ENCODE results near the gene KREMEN1. TPM values are rescaled to one million over a fixed set of nuclear protein-coding genes. Genes with fewer than 3 reads are reported as not detected.

KREMEN1 gene
- total and polyA plus RNA-seq, 2 donors (not counting 1 experiment from before 2014, with no cell fraction given): 0.01 TPM; not detected in 1

DNA sequence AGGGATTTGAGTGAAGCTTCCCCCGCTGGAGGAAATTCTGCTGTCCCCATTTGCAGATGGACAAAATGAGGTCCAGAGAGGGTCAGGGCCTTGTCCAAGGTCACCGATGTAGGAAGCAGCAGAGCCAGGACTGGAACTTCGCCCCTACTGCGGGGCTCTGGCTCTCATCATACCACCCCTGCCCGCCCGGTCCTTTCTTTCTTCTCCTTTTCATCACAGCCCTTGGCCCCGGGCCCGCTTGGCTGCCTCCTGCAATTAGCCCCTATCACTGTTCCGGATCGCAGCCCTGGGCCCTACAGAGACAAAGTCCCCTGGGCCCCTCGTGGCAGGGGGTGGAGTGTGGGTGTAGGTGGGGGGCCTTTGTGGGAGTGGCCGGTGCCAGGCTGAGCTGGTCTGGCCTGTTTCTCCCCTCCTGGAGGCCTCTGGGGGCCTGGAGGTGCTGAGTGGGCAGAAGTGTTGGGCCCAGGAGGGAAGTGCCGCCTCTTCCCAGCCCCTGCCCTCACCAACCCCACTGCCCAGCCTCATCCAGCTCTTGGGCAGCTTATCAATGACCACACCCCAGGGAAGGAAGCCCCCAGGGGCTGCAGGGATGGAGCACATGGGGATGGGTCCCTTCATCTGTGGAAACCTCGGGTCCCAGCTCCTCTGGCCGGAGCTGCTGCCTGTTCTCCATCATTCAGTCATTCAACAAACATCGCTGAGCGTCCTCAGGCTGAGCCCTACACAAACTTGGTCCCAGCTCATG is 136.2 kb downstream of the KREMEN1 start:
- peaks cover 28% of the 10 kb centered on the region for H3K4me1 Mint-ChIP-seq
- intact Hi-C loops (cut with micrococcal nuclease): no loop called here

DNA sequence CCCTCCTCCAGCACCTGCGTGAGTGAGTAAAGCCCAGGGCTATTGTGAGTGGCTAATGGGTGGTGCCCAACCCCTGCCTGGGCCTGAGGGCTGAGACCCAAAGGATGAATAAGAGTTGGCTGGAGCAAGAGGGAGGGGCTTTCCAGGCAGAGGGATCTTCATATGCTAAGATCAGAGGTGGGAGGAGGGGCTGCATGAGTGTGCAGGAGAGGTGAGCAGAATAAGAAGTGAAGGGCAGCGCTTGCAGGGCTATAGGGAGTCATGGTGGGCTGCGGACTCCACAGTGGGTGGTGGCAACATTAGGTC is 136.7 kb downstream of the KREMEN1 start:
- Mint-ChIP-seq H3K4me1 (peaks cover 27% of the 10 kb centered on the region), H3K27ac (no peak overlapping the region), H3K4me3 (no peak overlapping the region), H3K9me3 (ENCODE audit: insufficient read depth) (no peaks in the 10 kb centered on the region), H3K27me3 (peaks cover 53% of the 10 kb centered on the region)
- Histone ChIP-seq H3K36me3 (replicated peaks in 1 of 2; ENCODE audit: control extremely low read depth in 1 of 2, control insufficient read depth in 1 of 2, extremely low read depth in 1 of 2, insufficient read depth in 2 of 2, low read length in 1 of 2) (no peaks in the 10 kb centered on the region), H3K79me2 (ENCODE audit: control insufficient read depth, insufficient read depth, low read length) (no peaks in the 10 kb centered on the region), H3K27me3 (replicated peaks in 1 of 4; ENCODE audit: control extremely low read depth in 1 of 4, control insufficient read depth in 3 of 4, insufficient read depth in 4 of 4, low read length in 3 of 4) (peaks cover 0 to 75% (median 18%) of the 10 kb centered on the region in 4 experiments), H3K9ac (ENCODE audit: low read length) (no peak overlapping the region), H4K20me1 (ENCODE audit: control insufficient read depth, insufficient read depth, low read length, poor library complexity, severe bottlenecking) (no peaks in the 10 kb centered on the region), H3K9me3 (ENCODE audit: control extremely low read depth in 1 of 3, control insufficient read depth in 2 of 3, insufficient read depth in 1 of 3, low read length in 2 of 3) (peaks cover 0 to 9% (median 0%) of the 10 kb centered on the region in 3 donors), H3K4me1 (ENCODE audit: control insufficient read depth in 2 of 2, insufficient read depth in 2 of 2, low read length in 2 of 2) (peaks cover 22 to 30% of the 10 kb centered on the region in 2 donors), H3K4me2 (replicated peaks; ENCODE audit: low read depth, low read length, poor library complexity, severe bottlenecking) (peak overlapping the region; percentile 34), H3K4me3 (ENCODE audit: control extremely low read depth in 1 of 5, extremely low read depth in 1 of 5, insufficient read depth in 1 of 5, low read depth in 2 of 5, low read length in 4 of 5) (no peak overlapping the region), H2AFZ (ENCODE audit: insufficient read depth, low read depth, low read length, poor library complexity, severe bottlenecking) (no peak overlapping the region), H3K27ac (ENCODE audit: low read length in 2 of 2) (no peak overlapping the region)
- ATAC-seq (ENCODE audit: low read depth) (no peak), DNase-seq (no peak)
- WGBS (ENCODE audit: insufficient coverage): 83% methylated on average over 3 of the region's 3 CpGs
- POLR2A ChIA-PET: interaction anchor here (0.6 kb wide), 1 partner anchor 60 kb away, joined by 3 read pairs; no protein-coding TSS in a partner anchor
- intact Hi-C loops (cut with micrococcal nuclease): no loop called here
- TF ChIP-seq, protein P1, sequence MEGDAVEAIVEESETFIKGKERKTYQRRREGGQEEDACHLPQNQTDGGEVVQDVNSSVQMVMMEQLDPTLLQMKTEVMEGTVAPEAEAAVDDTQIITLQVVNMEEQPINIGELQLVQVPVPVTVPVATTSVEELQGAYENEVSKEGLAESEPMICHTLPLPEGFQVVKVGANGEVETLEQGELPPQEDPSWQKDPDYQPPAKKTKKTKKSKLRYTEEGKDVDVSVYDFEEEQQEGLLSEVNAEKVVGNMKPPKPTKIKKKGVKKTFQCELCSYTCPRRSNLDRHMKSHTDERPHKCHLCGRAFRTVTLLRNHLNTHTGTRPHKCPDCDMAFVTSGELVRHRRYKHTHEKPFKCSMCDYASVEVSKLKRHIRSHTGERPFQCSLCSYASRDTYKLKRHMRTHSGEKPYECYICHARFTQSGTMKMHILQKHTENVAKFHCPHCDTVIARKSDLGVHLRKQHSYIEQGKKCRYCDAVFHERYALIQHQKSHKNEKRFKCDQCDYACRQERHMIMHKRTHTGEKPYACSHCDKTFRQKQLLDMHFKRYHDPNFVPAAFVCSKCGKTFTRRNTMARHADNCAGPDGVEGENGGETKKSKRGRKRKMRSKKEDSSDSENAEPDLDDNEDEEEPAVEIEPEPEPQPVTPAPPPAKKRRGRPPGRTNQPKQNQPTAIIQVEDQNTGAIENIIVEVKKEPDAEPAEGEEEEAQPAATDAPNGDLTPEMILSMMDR (IDR thresholded peaks at IDR 0.05): no peak
- no peak for TF ChIP-seq EZH2 (IDR thresholded peaks at IDR 0.05; ENCODE audit: borderline replicate concordance, insufficient read depth, low read depth, low read length, poor library complexity, severe bottlenecking)
- CTCF ChIA-PET: no interaction called here

More for the DNA sequence above, 136.2 kb downstream of the KREMEN1 start:
- WGBS (ENCODE audit: insufficient coverage): 12% methylated on average over 12 of the region's 17 CpGs
- H4K20me1 ChIP-seq (ENCODE audit: control insufficient read depth, insufficient read depth, low read length, poor library complexity, severe bottlenecking): no peaks in the 10 kb centered on the region
- no peak overlapping the region for H3K9ac ChIP-seq (ENCODE audit: low read length)
- peaks cover 22 to 30% of the 10 kb centered on the region in 2 donors for H3K4me1 ChIP-seq (ENCODE audit: control insufficient read depth in 2 of 2, insufficient read depth in 2 of 2, low read length in 2 of 2)
- peak overlapping the region; percentile 34 for H3K4me2 ChIP-seq (replicated peaks; ENCODE audit: low read depth, low read length, poor library complexity, severe bottlenecking)
- POLR2A ChIA-PET: interaction anchor here (0.6 to 1.0 kb wide), 2 partner anchors 20 to 60 kb away, joined by 3 to 8 read pairs; no protein-coding TSS in a partner anchor
- peaks cover 0 to 79% (median 19%) of the 10 kb centered on the region in 4 experiments for H3K27me3 ChIP-seq (replicated peaks in 1 of 4; ENCODE audit: control extremely low read depth in 1 of 4, control insufficient read depth in 3 of 4, insufficient read depth in 4 of 4, low read length in 3 of 4)
- Mint-ChIP-seq H3K27me3 (peaks cover 55% of the 10 kb centered on the region), H3K27ac (no peak overlapping the region), H3K9me3 (ENCODE audit: insufficient read depth) (no peaks in the 10 kb centered on the region), H3K4me3 (no peak overlapping the region)
- ATAC-seq (ENCODE audit: low read depth) (peak; percentile 78), DNase-seq (peak; percentile 64)
- H2AFZ ChIP-seq (ENCODE audit: insufficient read depth, low read depth, low read length, poor library complexity, severe bottlenecking): no peak overlapping the region
- peaks cover 0 to 10% (median 0%) of the 10 kb centered on the region in 3 donors for H3K9me3 ChIP-seq (ENCODE audit: control extremely low read depth in 1 of 3, control insufficient read depth in 2 of 3, insufficient read depth in 1 of 3, low read length in 2 of 3)
- no peak overlapping the region for H3K27ac ChIP-seq (ENCODE audit: low read length in 2 of 2)
- H3K4me3 ChIP-seq (ENCODE audit: control extremely low read depth in 1 of 5, extremely low read depth in 1 of 5, insufficient read depth in 1 of 5, low read depth in 2 of 5, low read length in 4 of 5): no peak overlapping the region
- TF ChIP-seq EZH2 (IDR thresholded peaks at IDR 0.05; ENCODE audit: borderline replicate concordance, insufficient read depth, low read depth, low read length, poor library complexity, severe bottlenecking): no peak
- TF ChIP-seq, protein P1 (IDR thresholded peaks at IDR 0.05): no peak
- H3K79me2 ChIP-seq (ENCODE audit: control insufficient read depth, insufficient read depth, low read length): no peaks in the 10 kb centered on the region
- CTCF ChIA-PET: no interaction called here
- no peaks in the 10 kb centered on the region for H3K36me3 ChIP-seq (replicated peaks in 1 of 2; ENCODE audit: control extremely low read depth in 1 of 2, control insufficient read depth in 1 of 2, extremely low read depth in 1 of 2, insufficient read depth in 2 of 2, low read length in 1 of 2)
